IMR-90 (cell line): ENCODE results near the gene RASSF4.

Experiments used
- BHLHE40 ChIP-seq: fragments of 150-350 bp; IDR thresholded peaks from 2 replicates; pipeline ENCODE4 v1.6.1; 2016; ENCODE audit warnings: mild to moderate bottlenecking, low read depth, low read length
- CHD1 ChIP-seq: IDR thresholded peaks from 2 replicates; pipeline ENCODE4 v1.6.1; 2012; ENCODE audit warnings: low read depth, low read length, improper control_type of control experiment
- CTCF ChIP-seq: conservative IDR thresholded peaks from 2 replicates; pipeline ENCODE4 v1.5.1; 2012; ENCODE audit warnings: mild to moderate bottlenecking, low read depth, low read length, improper control_type of control experiment
- ELK1 ChIP-seq: fragments of 150-350 bp; IDR thresholded peaks from 2 replicates; pipeline ENCODE4 v1.6.1; 2016; ENCODE audit warnings: low read depth, mild to moderate bottlenecking, low read length, moderate library complexity, borderline replicate concordance
- MAFK ChIP-seq: IDR thresholded peaks from 2 replicates; pipeline ENCODE4 v1.6.1; 2012; ENCODE audit warnings: low read depth, low read length, improper control_type of control experiment
- MAZ ChIP-seq: IDR thresholded peaks from 2 replicates; pipeline ENCODE4 v1.6.1; 2012; ENCODE audit warnings: low read depth, mild to moderate bottlenecking, low read length, improper control_type of control experiment, moderate library complexity, borderline replicate concordance
- MXI1 ChIP-seq: IDR thresholded peaks from 2 replicates; pipeline ENCODE4 v1.6.1; 2012; ENCODE audit warnings: low read depth, mild to moderate bottlenecking, low read length, moderate library complexity, borderline replicate concordance
- NFE2L2 ChIP-seq: fragments of 150-350 bp; IDR thresholded peaks from 2 replicates; pipeline ENCODE4 v1.6.1; 2016; ENCODE audit warnings: low read depth, mild to moderate bottlenecking, low read length
- POLR2A ChIP-seq: IDR thresholded peaks from 2 replicates; pipeline ENCODE4 v1.6.1; 2012; ENCODE audit warnings: mild to moderate bottlenecking, low read depth, low read length
- RAD21 ChIP-seq: IDR thresholded peaks from 2 replicates; pipeline ENCODE4 v1.6.1; 2012; ENCODE audit warnings: low read length, improper control_type of control experiment
- RCOR1 ChIP-seq: IDR thresholded peaks from 2 replicates; pipeline ENCODE4 v1.6.1; 2012; ENCODE audit warnings: mild to moderate bottlenecking, low read length, improper control_type of control experiment; ENCODE audit not compliant: insufficient replicate concordance
- RFX5 ChIP-seq: IDR thresholded peaks from 2 replicates; pipeline ENCODE4 v1.8.0; 2012; ENCODE audit warnings: low read depth, mild to moderate bottlenecking, low read length, moderate library complexity
- SMC3 ChIP-seq: fragments of 150-350 bp; IDR thresholded peaks from 2 replicates; pipeline ENCODE4 v1.6.1; 2016; ENCODE audit warnings: low read depth, mild to moderate bottlenecking, antibody characterized with exemption, low read length, moderate library complexity
- USF2 ChIP-seq: fragments of 150-350 bp; IDR thresholded peaks from 2 replicates; pipeline ENCODE4 v1.6.1; 2017; ENCODE audit warnings: mild to moderate bottlenecking, antibody characterized with exemption, low read length, low read depth

- TF ChIP-seq CTCF (no peak), MAFK (no peak), RFX5 (no peak), MAZ (no peak), ELK1 (no peak), CHD1 (no peak), POLR2A (no peak), RAD21 (no peak), SMC3 (no peak), RCOR1 (no peak), BHLHE40 (no peak), MXI1 (no peak), USF2 (no peak), NFE2L2 (no peak)
Measured at GRCh38 chr10:44974082-44974627, 14.6 kb downstream of the RASSF4 start.
